Esophagus (tissue), 2 donors: ENCODE measurements around the gene CBLN2. TPM values are rescaled to one million over a fixed set of nuclear protein-coding genes. Genes with fewer than 3 reads are reported as not detected.

Experiments used
- H3K27ac ChIP-seq, 2 donors: one replicate each; pipeline ENCODE4 v1.5.1; 2013; ENCODE audit warnings: low read depth in 2 of 2, mild to moderate bottlenecking in 2 of 2, inconsistent platforms in 1 of 2, low read length in 1 of 2, moderate library complexity in 1 of 2
- H3K27me3 ChIP-seq, 2 donors: one replicate each; pipeline ENCODE4 v1.6.1; 2013; ENCODE audit warnings: low read length in 2 of 2, control low read depth in 1 of 2, mild to moderate bottlenecking in 1 of 2; ENCODE audit not compliant: insufficient read depth in 2 of 2, control insufficient read depth in 1 of 2
- H3K36me3 ChIP-seq, 2 donors: one replicate each; pipeline ENCODE4 v1.6.1; 2013; ENCODE audit warnings: low read length in 1 of 2; ENCODE audit not compliant: control insufficient read depth in 2 of 2, insufficient read depth in 2 of 2
- H3K4me1 ChIP-seq, 2 donors: one replicate each; pipeline ENCODE4 v1.6.1; 2013; ENCODE audit warnings: low read length in 1 of 2; ENCODE audit not compliant: control insufficient read depth in 2 of 2, insufficient read depth in 2 of 2
- H3K4me3 ChIP-seq, 2 donors: one replicate each; pipeline ENCODE4 v1.5.1; 2013; ENCODE audit warnings: low read length in 2 of 2, mild to moderate bottlenecking in 2 of 2, low read depth in 1 of 2, moderate library complexity in 1 of 2
- H3K9me3 ChIP-seq, 2 donors: one replicate each; pipeline ENCODE4 v1.6.1; 2013; ENCODE audit warnings: mild to moderate bottlenecking in 2 of 2, low read depth in 1 of 2, low read length in 1 of 2, moderate library complexity in 1 of 2; ENCODE audit not compliant: control insufficient read depth in 2 of 2, insufficient read depth in 1 of 2
- WGBS, 2 donors: extraction: QIAGEN DNeasy Blood & Tissue Kit; methylation state at CpG; one replicate each; pipeline ENCODE4 v1.1.7; 2013; 5-methylcytosine and 5-hydroxymethylcytosine counted together
- polyA plus RNA-seq, 2 donors: library from polyadenylated mRNA; stranded (reverse); fragments of 200-250 nt; gene quantifications; one replicate each; pipeline ENCODE4 v1.2.3, GENCODE V29; 2013
- donor health status: healthy with polysubstance abuse.
- donor health status: Bipolar disorder and iron deficiency.

CBLN2 gene
- polyA plus RNA-seq: not detected

GRCh38 chr18:72544092-72544886 lies at the start of gene CBLN2:
CBLN2 (minus strand) TSS chr18:72544342; CDS start chr18:72542160, 2,182 bp downstream.
- 4% methylated on average over 44 of the region's 44 CpGs for WGBS, 2 donors
- no peak within 1 kb of the TSS for H3K4me3 ChIP-seq
- peaks cover 0 to 7% of the 10 kb centered on the region in 2 donors for H3K4me1 ChIP-seq
- H3K36me3 ChIP-seq: no peaks in the 10 kb centered on the region
- H3K9me3 ChIP-seq: peaks cover 0 to 6% of the 10 kb centered on the region in 2 donors
- H3K27me3 ChIP-seq: peaks cover 0 to 14% of the 10 kb centered on the region in 2 donors
- no peak within 1 kb of the TSS for H3K27ac ChIP-seq

- Histone ChIP-seq H3K9me3 (peaks cover 4 to 8% of the 10 kb centered on the region in 2 donors), H3K4me3 (no peak overlapping the region), H3K27ac (no peak overlapping the region), H3K4me1 (no peaks in the 10 kb centered on the region), H3K27me3 (no peaks in the 10 kb centered on the region), H3K36me3 (no peaks in the 10 kb centered on the region)
- 72 to 80% methylated on average over 5 of the region's 5 CpGs for WGBS, 2 donors
These were observed 44.2 kb upstream of the CBLN2 start for GRCh38 chr18:72588360-72588759.

- no peaks in the 10 kb centered on the region for H3K4me1 ChIP-seq
- WGBS, 2 donors: 81 to 84% methylated on average over 3 of the region's 3 CpGs
- H3K36me3 ChIP-seq: no peaks in the 10 kb centered on the region
- no peak overlapping the region for H3K4me3 ChIP-seq
- H3K9me3 ChIP-seq: peaks cover 7 to 8% of the 10 kb centered on the region in 2 donors
- H3K27me3 ChIP-seq: no peaks in the 10 kb centered on the region
- H3K27ac ChIP-seq: no peak overlapping the region
These were observed 40.6 kb upstream of the CBLN2 start for GRCh38 chr18:72584787-72585186.

GRCh38 chr18:72581976-72582375 lies 37.8 kb upstream of the CBLN2 start:
- no peaks in the 10 kb centered on the region for H3K27me3 ChIP-seq

GRCh38 chr18:72572896-72573295 lies 28.8 kb upstream of the CBLN2 start:
- WGBS, 2 donors: 33 to 56% methylated on average over 2 of the region's 2 CpGs
- H3K36me3 ChIP-seq: no peaks in the 10 kb centered on the region
- H3K9me3 ChIP-seq: peaks cover 0 to 2% of the 10 kb centered on the region in 2 donors
- H3K27me3 ChIP-seq: no peaks in the 10 kb centered on the region
- no peak overlapping the region for H3K27ac ChIP-seq
- no peak overlapping the region for H3K4me3 ChIP-seq
- H3K4me1 ChIP-seq: no peaks in the 10 kb centered on the region

More at GRCh38 chr18:72581976-72582375, 37.8 kb upstream of the CBLN2 start:
- Histone ChIP-seq H3K27ac (no peak overlapping the region), H3K4me1 (no peaks in the 10 kb centered on the region), H3K4me3 (no peak overlapping the region), H3K9me3 (peaks cover 7 to 8% of the 10 kb centered on the region in 2 donors), H3K36me3 (no peaks in the 10 kb centered on the region)
- WGBS, 2 donors: 79% methylated on average over 3 of the region's 3 CpGs

- Histone ChIP-seq H3K4me1 (no peaks in the 10 kb centered on the region), H3K27me3 (no peaks in the 10 kb centered on the region), H3K36me3 (no peaks in the 10 kb centered on the region), H3K27ac (no peak overlapping the region), H3K9me3 (peaks cover 2 to 4% of the 10 kb centered on the region in 2 donors), H3K4me3 (no peak overlapping the region)
- WGBS, 2 donors: 77 to 88% methylated on average over 3 of the region's 3 CpGs
These were observed 22.1 kb upstream of the CBLN2 start for GRCh38 chr18:72566290-72566689.

GRCh38 chr18:72555968-72556367 lies 11.8 kb upstream of the CBLN2 start:
- no peaks in the 10 kb centered on the region for H3K36me3 ChIP-seq
- H3K27me3 ChIP-seq: no peaks in the 10 kb centered on the region
- H3K4me1 ChIP-seq: no peaks in the 10 kb centered on the region
- no peak overlapping the region for H3K4me3 ChIP-seq
- WGBS, 2 donors: 42 to 48% methylated on average over 1 of the region's 1 CpG
- H3K27ac ChIP-seq: no peak overlapping the region
- no peaks in the 10 kb centered on the region for H3K9me3 ChIP-seq

- Histone ChIP-seq H3K9me3 (no peaks in the 10 kb centered on the region), H3K36me3 (no peaks in the 10 kb centered on the region), H3K4me3 (no peak overlapping the region), H3K27ac (no peak overlapping the region), H3K4me1 (no peaks in the 10 kb centered on the region), H3K27me3 (no peaks in the 10 kb centered on the region)
- 49 to 52% methylated on average over 7 of the region's 7 CpGs for WGBS, 2 donors
These were observed 11.0 kb upstream of the CBLN2 start for GRCh38 chr18:72555101-72555500.

- Histone ChIP-seq H3K4me1 (peaks cover 0 to 7% of the 10 kb centered on the region in 2 donors), H3K9me3 (peaks cover 0 to 6% of the 10 kb centered on the region in 2 donors), H3K27me3 (peaks cover 0 to 14% of the 10 kb centered on the region in 2 donors), H3K27ac (no peak overlapping the region), H3K36me3 (no peaks in the 10 kb centered on the region), H3K4me3 (no peak overlapping the region)
- WGBS, 2 donors: 3 to 6% methylated on average over 73 of the region's 73 CpGs
These were observed 636 bp downstream of the CBLN2 start for GRCh38 chr18:72543357-72544055.
